KBM-7 (cell line): ENCODE data around the gene MMP25.
A peak's percentile ranks its signal among the peaks of the same experiment; 100 is the strongest.

Experiments
- DNase-seq: peaks from one replicate; pipeline ENCODE4 v3.0.0-alpha.2; 2015
- in situ Hi-C: fragments of 300-500 bp; cut with MboI; formaldehyde crosslinking; loops from 2 replicates; pipeline ENCODE4 v1.14.3; 2020; ENCODE audit warnings: low sequenced_read_pairs, low pct_unique_long_range_greater_than_20kb, mixed read lengths

Gene MMP25

GRCh38 chr16:3015865-3016521 lies 30.4 kb upstream of the MMP25 start:
- in situ Hi-C loops, result no loop called here

GRCh38 chr16:3017344-3017743 lies 29.0 kb upstream of the MMP25 start:
- in situ Hi-C loops, result no loop called here
- DNase-seq, result no peak

More at GRCh38 chr16:3015865-3016521, 30.4 kb upstream of the MMP25 start:
- no peak for DNase-seq

- peak; percentile 29 for DNase-seq
- in situ Hi-C loops, result no loop called here
Observed at GRCh38 chr16:3017794-3018506, 28.4 kb upstream of the MMP25 start, which contains the start of gene CLDN6. Gene CLDN6, minus strand, starts transcription at chr16:3018183. Its CDS starts 2,162 bp downstream, at chr16:3016021.

GRCh38 chr16:3019594-3020246 lies 26.6 kb upstream of the MMP25 start:
- peak; percentile 65 for DNase-seq
- in situ Hi-C loops, result no loop called here

GRCh38 chr16:3020247-3020603 lies 26.1 kb upstream of the MMP25 start, which contains the start of gene TNFRSF12A:
Gene TNFRSF12A, plus strand, starts transcription at chr16:3020368. Its CDS starts 30 bp downstream, at chr16:3020398.
- peak; percentile 59 for DNase-seq
- in situ Hi-C loops, result no loop called here

GRCh38 chr16:3020604-3021448 lies 25.5 kb upstream of the MMP25 start:
- in situ Hi-C loops, result no loop called here
- no peak for DNase-seq

- in situ Hi-C loops, result no loop called here
- DNase-seq, result peak; percentile 76
Observed at GRCh38 chr16:3021449-3022207, 24.7 kb upstream of the MMP25 start.

- DNase-seq, result peak; percentile 55
- in situ Hi-C loops, result no loop called here
Observed at GRCh38 chr16:3022208-3022683, 24.1 kb upstream of the MMP25 start.

GRCh38 chr16:3022684-3023414 lies 23.5 kb upstream of the MMP25 start:
- in situ Hi-C loops, result no loop called here
- no peak for DNase-seq

- DNase-seq, result no peak
- in situ Hi-C loops, result no loop called here
Observed at GRCh38 chr16:3023415-3023668, 23.0 kb upstream of the MMP25 start.

GRCh38 chr16:3023669-3024478 lies 22.5 kb upstream of the MMP25 start, which contains the start of the genes HCFC1R1 and THOC6:
Gene HCFC1R1, minus strand, starts transcription at chr16:3023942. Its CDS starts 1 bp downstream, at chr16:3023941.
Gene THOC6, plus strand, starts transcription at chr16:3024035. Its CDS starts 292 bp downstream, at chr16:3024327.
- in situ Hi-C loops, result no loop called here

GRCh38 chr16:3025032-3026002 lies 21.0 kb upstream of the MMP25 start:
- in situ Hi-C loops, result no loop called here
- DNase-seq, result no peak

More at GRCh38 chr16:3023669-3024478, 22.5 kb upstream of the MMP25 start, which contains the start of the genes HCFC1R1 and THOC6:
- DNase-seq, result peak; percentile 96

GRCh38 chr16:3026003-3026378 lies 20.4 kb upstream of the MMP25 start:
- DNase-seq, result no peak
- in situ Hi-C loops, result no loop called here

- no peak for DNase-seq
Observed at GRCh38 chr16:3026609-3027488, 19.5 kb upstream of the MMP25 start.

GRCh38 chr16:3027489-3027795 lies 18.9 kb upstream of the MMP25 start:
- in situ Hi-C loops, result no loop called here
- DNase-seq, result no peak

More at GRCh38 chr16:3026609-3027488, 19.5 kb upstream of the MMP25 start:
- in situ Hi-C loops, result no loop called here
